ENCODE measurements around the gene CYP2W1.

CYP2W1 gene

DNA sequence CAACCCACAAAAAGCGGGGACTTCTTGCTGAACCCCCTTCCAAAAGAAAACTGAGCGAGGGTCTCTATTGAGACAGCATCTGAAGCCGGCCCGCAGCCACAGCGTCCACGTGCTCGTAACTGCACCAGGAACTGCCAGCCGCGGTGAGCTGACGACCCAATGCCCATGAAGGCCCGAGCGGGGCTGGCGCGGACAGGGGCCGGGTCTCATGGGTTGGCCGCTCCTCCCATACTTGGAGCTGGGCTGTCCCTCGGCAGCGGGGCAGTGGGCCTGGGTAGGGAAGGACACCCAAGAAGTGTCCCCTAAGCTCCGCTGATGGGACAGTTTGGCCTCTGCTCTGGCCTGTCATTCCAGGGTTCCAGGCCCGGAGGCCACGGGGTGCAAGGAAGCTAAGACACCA, 22.3 kb downstream of the CYP2W1 start:
- TF ChIP-seq POLR2AphosphoS5 (IDR thresholded peaks at IDR 0.05; ENCODE audit: low read depth) (no peak), GABPA (IDR thresholded peaks at IDR 0.05; ENCODE audit: low read depth) (no peak), SPI1 (IDR thresholded peaks at IDR 0.05; ENCODE audit: borderline replicate concordance, low read depth) (no peak), REST (IDR thresholded peaks at IDR 0.05; ENCODE audit: insufficient replicate concordance, low read depth) (no peak)
- TF ChIP-seq, protein P1, sequence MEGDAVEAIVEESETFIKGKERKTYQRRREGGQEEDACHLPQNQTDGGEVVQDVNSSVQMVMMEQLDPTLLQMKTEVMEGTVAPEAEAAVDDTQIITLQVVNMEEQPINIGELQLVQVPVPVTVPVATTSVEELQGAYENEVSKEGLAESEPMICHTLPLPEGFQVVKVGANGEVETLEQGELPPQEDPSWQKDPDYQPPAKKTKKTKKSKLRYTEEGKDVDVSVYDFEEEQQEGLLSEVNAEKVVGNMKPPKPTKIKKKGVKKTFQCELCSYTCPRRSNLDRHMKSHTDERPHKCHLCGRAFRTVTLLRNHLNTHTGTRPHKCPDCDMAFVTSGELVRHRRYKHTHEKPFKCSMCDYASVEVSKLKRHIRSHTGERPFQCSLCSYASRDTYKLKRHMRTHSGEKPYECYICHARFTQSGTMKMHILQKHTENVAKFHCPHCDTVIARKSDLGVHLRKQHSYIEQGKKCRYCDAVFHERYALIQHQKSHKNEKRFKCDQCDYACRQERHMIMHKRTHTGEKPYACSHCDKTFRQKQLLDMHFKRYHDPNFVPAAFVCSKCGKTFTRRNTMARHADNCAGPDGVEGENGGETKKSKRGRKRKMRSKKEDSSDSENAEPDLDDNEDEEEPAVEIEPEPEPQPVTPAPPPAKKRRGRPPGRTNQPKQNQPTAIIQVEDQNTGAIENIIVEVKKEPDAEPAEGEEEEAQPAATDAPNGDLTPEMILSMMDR (IDR thresholded peaks at IDR 0.05; ENCODE audit: insufficient read depth, low read length), result no peak
- Histone ChIP-seq H3K4me3 (replicated peaks; ENCODE audit: insufficient read depth, low read length) (no peak overlapping the region), H3K27ac (replicated peaks) (no peak overlapping the region), H3K27me3 (ENCODE audit: insufficient read depth, poor library complexity, severe bottlenecking) (no peaks in the 10 kb centered on the region)
- DNase-seq (ENCODE audit: low read depth in 1 of 2, low spot score in 1 of 2), result no peak

DNA sequence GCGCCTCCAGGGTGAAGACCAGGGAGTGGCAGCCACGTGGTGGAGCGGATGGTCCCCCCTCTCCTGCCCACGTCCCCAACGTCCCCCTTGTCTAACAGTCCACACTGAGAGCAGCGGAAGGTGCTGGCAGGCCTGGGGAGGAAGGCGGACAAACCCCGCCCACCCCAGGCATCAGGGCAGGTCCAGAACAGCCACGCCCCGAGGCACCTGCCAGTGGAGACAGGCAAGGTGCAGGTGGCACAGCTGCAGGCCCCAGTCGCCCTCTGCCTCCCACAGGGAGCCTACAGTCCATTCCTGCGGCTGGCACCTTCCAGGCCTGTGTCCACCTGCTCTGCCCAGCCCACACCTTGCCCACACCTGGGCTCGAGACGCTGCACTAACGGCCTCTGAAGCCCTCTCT, 24.9 kb downstream of the CYP2W1 start:
- Histone ChIP-seq H3K27me3 (ENCODE audit: insufficient read depth, poor library complexity, severe bottlenecking) (no peaks in the 10 kb centered on the region), H3K27ac (replicated peaks) (no peak overlapping the region), H3K4me3 (replicated peaks; ENCODE audit: insufficient read depth, low read length) (no peak overlapping the region)
- TF ChIP-seq SPI1 (IDR thresholded peaks at IDR 0.05; ENCODE audit: borderline replicate concordance, low read depth), result no peak
- TF ChIP-seq, protein P1 (IDR thresholded peaks at IDR 0.05; ENCODE audit: insufficient read depth, low read length), result no peak
- no peak for TF ChIP-seq GABPA (IDR thresholded peaks at IDR 0.05; ENCODE audit: low read depth)
- no peak for TF ChIP-seq REST (IDR thresholded peaks at IDR 0.05; ENCODE audit: insufficient replicate concordance, low read depth)
- TF ChIP-seq POLR2AphosphoS5 (IDR thresholded peaks at IDR 0.05; ENCODE audit: low read depth), result no peak
- no peak for DNase-seq (ENCODE audit: low read depth in 1 of 2, low spot score in 1 of 2)

DNA sequence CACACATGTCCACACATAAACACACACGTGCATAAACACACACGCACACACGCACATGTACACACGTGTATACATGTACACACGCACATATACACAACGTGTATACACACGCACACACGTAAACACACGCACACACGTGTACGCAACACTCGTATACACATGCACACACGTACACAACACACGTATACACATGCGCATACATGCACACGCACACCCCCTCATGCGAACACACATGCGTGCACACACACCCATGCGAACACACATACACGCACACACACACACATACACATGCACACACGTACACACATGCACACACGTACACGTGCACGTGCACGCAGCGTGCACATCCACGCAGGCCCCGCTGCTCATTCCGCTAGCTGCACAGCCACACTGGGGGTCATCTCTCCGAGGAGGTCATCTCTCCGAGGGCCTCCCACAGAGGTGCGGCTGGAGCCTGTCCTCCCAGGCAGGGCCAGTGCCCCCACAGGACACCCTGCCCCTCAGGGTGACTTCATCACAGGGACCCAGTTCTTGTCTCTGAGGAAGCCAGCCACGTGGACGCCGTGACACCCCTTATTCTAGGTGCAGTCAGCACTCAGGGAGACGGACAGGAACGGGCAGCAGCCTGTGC, 25.9 kb downstream of the CYP2W1 start:
- TF ChIP-seq REST (IDR thresholded peaks at IDR 0.05; ENCODE audit: insufficient replicate concordance, low read depth) (no peak), GABPA (IDR thresholded peaks at IDR 0.05; ENCODE audit: low read depth) (no peak), SPI1 (IDR thresholded peaks at IDR 0.05; ENCODE audit: borderline replicate concordance, low read depth) (no peak), POLR2AphosphoS5 (IDR thresholded peaks at IDR 0.05; ENCODE audit: low read depth) (no peak)
- TF ChIP-seq, protein P1 (IDR thresholded peaks at IDR 0.05; ENCODE audit: insufficient read depth, low read length), result no peak
- H3K4me3 ChIP-seq (replicated peaks; ENCODE audit: insufficient read depth, low read length), result no peak overlapping the region
- no peak for DNase-seq (ENCODE audit: low read depth in 1 of 2, low spot score in 1 of 2)
- H3K27me3 ChIP-seq (ENCODE audit: insufficient read depth, poor library complexity, severe bottlenecking), result no peaks in the 10 kb centered on the region
- no peak overlapping the region for H3K27ac ChIP-seq (replicated peaks)
